Measurements from ENCODE around the gene LRRC2. TPM values are rescaled to one million over a fixed set of nuclear protein-coding genes. Genes with fewer than 3 reads are reported as not detected.

Gene LRRC2
- total and polyA plus RNA-seq, 2 experiments from 2014 or later: 0.60 to 4.4 TPM

DNA sequence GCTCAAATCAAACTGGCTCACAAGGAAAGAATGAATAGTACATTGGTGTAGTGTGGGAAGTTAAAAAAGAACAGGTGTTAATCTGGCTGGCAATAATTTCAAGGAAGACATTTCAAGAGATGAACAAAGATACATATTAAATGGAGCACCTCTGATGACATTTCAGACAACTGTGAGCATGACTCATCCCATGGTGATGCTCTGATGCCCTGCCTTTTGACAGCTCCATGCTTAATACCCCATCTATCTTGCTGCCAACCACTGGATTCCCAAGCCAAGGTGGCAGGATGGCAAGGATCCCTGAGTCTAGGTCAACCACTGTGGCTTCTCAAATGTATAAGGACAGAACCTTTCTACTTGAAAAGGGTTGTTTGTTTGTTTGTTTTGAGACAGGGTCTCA lies 29.3 kb downstream of the LRRC2 start:
- Histone ChIP-seq H3K4me1 (ENCODE audit: insufficient read depth) (no peaks in the 10 kb centered on the region), H3K9me3 (ENCODE audit: low read depth) (no peaks in the 10 kb centered on the region), H3K36me3 (replicated peaks; ENCODE audit: insufficient read depth, low read depth) (no peaks in the 10 kb centered on the region), H3K27ac (no peak overlapping the region), H3K27me3 (no peaks in the 10 kb centered on the region), H2AFZ (no peak overlapping the region), H3K4me2 (no peak overlapping the region), H3K4me3 (no peak overlapping the region), H3K79me2 (no peaks in the 10 kb centered on the region), H4K20me1 (ENCODE audit: insufficient read depth, poor library complexity, severe bottlenecking) (no peaks in the 10 kb centered on the region), H3K9me2 (replicated peaks; ENCODE audit: insufficient read depth) (no peaks in the 10 kb centered on the region)
- no peak for DNase-seq (ENCODE audit: low spot score)
- TF ChIP-seq EZH2 (IDR thresholded peaks at IDR 0.05; ENCODE audit: borderline replicate concordance): no peak
- TF ChIP-seq, protein P1, sequence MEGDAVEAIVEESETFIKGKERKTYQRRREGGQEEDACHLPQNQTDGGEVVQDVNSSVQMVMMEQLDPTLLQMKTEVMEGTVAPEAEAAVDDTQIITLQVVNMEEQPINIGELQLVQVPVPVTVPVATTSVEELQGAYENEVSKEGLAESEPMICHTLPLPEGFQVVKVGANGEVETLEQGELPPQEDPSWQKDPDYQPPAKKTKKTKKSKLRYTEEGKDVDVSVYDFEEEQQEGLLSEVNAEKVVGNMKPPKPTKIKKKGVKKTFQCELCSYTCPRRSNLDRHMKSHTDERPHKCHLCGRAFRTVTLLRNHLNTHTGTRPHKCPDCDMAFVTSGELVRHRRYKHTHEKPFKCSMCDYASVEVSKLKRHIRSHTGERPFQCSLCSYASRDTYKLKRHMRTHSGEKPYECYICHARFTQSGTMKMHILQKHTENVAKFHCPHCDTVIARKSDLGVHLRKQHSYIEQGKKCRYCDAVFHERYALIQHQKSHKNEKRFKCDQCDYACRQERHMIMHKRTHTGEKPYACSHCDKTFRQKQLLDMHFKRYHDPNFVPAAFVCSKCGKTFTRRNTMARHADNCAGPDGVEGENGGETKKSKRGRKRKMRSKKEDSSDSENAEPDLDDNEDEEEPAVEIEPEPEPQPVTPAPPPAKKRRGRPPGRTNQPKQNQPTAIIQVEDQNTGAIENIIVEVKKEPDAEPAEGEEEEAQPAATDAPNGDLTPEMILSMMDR (IDR thresholded peaks at IDR 0.05; ENCODE audit: poor library complexity): no peak
- TF ChIP-seq EZH2phosphoT487 (IDR thresholded peaks at IDR 0.05; ENCODE audit: low read depth, severe bottlenecking, unreplicated experiment): no peak

DNA sequence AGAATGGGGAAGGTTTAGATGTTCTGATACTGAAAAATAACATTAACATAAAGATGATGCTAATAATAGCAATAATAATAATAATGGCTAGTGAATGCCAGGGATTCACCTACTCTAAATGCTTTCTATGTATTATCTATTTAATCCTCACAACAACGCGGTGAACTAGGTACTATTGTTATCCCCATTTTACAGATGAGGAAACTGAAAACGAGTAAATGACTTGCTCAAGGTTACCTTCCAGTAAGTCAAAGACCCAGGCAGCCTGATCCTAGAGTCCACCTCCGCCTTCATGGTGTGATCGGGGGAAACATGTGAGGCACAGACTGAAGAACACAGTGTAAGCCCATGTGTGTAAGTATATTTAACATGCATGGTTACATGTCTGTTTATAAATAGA lies 30.4 kb downstream of the LRRC2 start:
- H3K4me2 ChIP-seq: no peak overlapping the region
- no peak overlapping the region for H3K4me3 ChIP-seq
- H3K36me3 ChIP-seq (replicated peaks; ENCODE audit: insufficient read depth, low read depth): no peaks in the 10 kb centered on the region
- WGBS (ENCODE audit: low lambda C conversion rate, missing lambda C conversion rate): 92% methylated on average over 5 of the region's 5 CpGs
- no peak for DNase-seq (ENCODE audit: low spot score)
- H2AFZ ChIP-seq: no peak overlapping the region
- no peaks in the 10 kb centered on the region for H3K9me2 ChIP-seq (replicated peaks; ENCODE audit: insufficient read depth)
- no peaks in the 10 kb centered on the region for H3K4me1 ChIP-seq (ENCODE audit: insufficient read depth)
- H3K27ac ChIP-seq: no peak overlapping the region
- H3K9me3 ChIP-seq (ENCODE audit: low read depth): no peaks in the 10 kb centered on the region
- no peaks in the 10 kb centered on the region for H3K27me3 ChIP-seq
- no peaks in the 10 kb centered on the region for H3K79me2 ChIP-seq
- TF ChIP-seq EZH2phosphoT487 (IDR thresholded peaks at IDR 0.05; ENCODE audit: low read depth, severe bottlenecking, unreplicated experiment) (no peak), EZH2 (IDR thresholded peaks at IDR 0.05; ENCODE audit: borderline replicate concordance) (no peak)
- TF ChIP-seq, protein P1 (IDR thresholded peaks at IDR 0.05; ENCODE audit: poor library complexity): no peak
- H4K20me1 ChIP-seq (ENCODE audit: insufficient read depth, poor library complexity, severe bottlenecking): no peaks in the 10 kb centered on the region

DNA sequence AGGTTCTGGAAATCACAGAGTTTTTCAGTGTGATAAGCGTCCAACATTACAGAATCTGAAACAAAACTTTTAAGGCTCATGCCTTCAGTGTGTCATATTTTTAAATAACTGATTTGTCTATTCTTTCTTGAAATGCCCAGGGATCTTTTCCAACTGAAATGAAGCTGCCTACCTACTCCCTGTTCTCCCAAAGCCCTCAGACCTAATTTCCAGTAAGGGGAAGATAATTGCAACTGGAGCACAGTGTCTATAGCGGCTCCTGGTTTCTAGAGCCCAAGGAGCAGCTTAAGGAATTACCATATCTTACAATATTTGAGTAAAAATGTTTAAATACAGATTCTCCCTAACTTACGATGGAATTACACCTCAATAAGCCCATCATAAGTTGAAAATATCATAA lies 33.0 kb downstream of the LRRC2 start:
- H3K36me3 ChIP-seq (replicated peaks; ENCODE audit: insufficient read depth, low read depth): no peaks in the 10 kb centered on the region
- H3K79me2 ChIP-seq: no peaks in the 10 kb centered on the region
- H3K27me3 ChIP-seq: no peaks in the 10 kb centered on the region
- DNase-seq (ENCODE audit: low spot score): no peak
- no peaks in the 10 kb centered on the region for H3K4me1 ChIP-seq (ENCODE audit: insufficient read depth)
- no peak overlapping the region for H3K4me3 ChIP-seq
- no peaks in the 10 kb centered on the region for H4K20me1 ChIP-seq (ENCODE audit: insufficient read depth, poor library complexity, severe bottlenecking)
- no peaks in the 10 kb centered on the region for H3K9me3 ChIP-seq (ENCODE audit: low read depth)
- WGBS (ENCODE audit: low lambda C conversion rate, missing lambda C conversion rate): 88% methylated on average over 3 of the region's 3 CpGs
- no peak overlapping the region for H3K27ac ChIP-seq
- no peak overlapping the region for H3K4me2 ChIP-seq
- TF ChIP-seq, protein P1 (IDR thresholded peaks at IDR 0.05; ENCODE audit: poor library complexity): no peak
- TF ChIP-seq EZH2phosphoT487 (IDR thresholded peaks at IDR 0.05; ENCODE audit: low read depth, severe bottlenecking, unreplicated experiment) (no peak), EZH2 (IDR thresholded peaks at IDR 0.05; ENCODE audit: borderline replicate concordance) (no peak)
- no peaks in the 10 kb centered on the region for H3K9me2 ChIP-seq (replicated peaks; ENCODE audit: insufficient read depth)
- no peak overlapping the region for H2AFZ ChIP-seq

DNA sequence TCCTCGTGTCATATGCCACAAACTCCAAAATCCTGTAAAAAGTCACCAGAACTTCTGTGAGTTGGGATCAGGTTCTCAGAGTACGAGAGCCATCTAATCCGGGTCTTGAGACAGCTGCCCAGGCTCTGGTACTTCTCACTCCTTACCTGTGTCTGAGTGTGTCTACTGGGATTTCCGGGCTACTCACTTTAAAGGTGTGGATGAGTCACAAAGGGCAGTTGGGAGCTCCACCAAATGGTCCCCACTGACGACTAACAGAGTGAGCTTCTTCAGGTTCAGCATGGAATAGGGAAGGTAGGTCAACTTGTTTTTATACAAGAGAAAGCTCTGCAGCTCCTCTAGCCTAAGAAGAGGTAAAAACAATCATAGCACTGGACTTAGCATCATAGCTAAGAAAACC lies 38.9 kb downstream of the LRRC2 start:
- Histone ChIP-seq H3K36me3 (replicated peaks; ENCODE audit: insufficient read depth, low read depth) (no peaks in the 10 kb centered on the region), H3K27ac (no peak overlapping the region), H2AFZ (no peak overlapping the region), H4K20me1 (ENCODE audit: insufficient read depth, poor library complexity, severe bottlenecking) (no peaks in the 10 kb centered on the region), H3K9me3 (ENCODE audit: low read depth) (no peaks in the 10 kb centered on the region), H3K4me1 (ENCODE audit: insufficient read depth) (no peaks in the 10 kb centered on the region), H3K4me2 (no peak overlapping the region), H3K79me2 (no peaks in the 10 kb centered on the region), H3K9me2 (replicated peaks; ENCODE audit: insufficient read depth) (no peaks in the 10 kb centered on the region), H3K27me3 (no peaks in the 10 kb centered on the region), H3K4me3 (no peak overlapping the region)
- TF ChIP-seq EZH2 (IDR thresholded peaks at IDR 0.05; ENCODE audit: borderline replicate concordance): no peak
- TF ChIP-seq, protein P1 (IDR thresholded peaks at IDR 0.05; ENCODE audit: poor library complexity): no peak
- no peak for TF ChIP-seq EZH2phosphoT487 (IDR thresholded peaks at IDR 0.05; ENCODE audit: low read depth, severe bottlenecking, unreplicated experiment)
- no peak for DNase-seq (ENCODE audit: low spot score)
- 89% methylated on average over 5 of the region's 5 CpGs for WGBS (ENCODE audit: low lambda C conversion rate, missing lambda C conversion rate)
